Measurements from ENCODE around the gene PIK3R1.

- no peak for TF ChIP-seq POLR2A (IDR thresholded peaks at IDR 0.05)
- TF ChIP-seq CTCF (IDR thresholded peaks at IDR 0.05) = no peak
These were observed 9.1 kb downstream of the PIK3R1 start for GRCh38 chr5:68224509-68225187.

All from body of pancreas (tissue), 4 donors.